ENCODE data around the gene GULP1. TPM values are rescaled to one million over a fixed set of nuclear protein-coding genes. Genes with fewer than 3 reads are reported as not detected.

Gene GULP1
- total and polyA plus RNA-seq, 10 of the 15 experiments (the other 5 are each of a cell fraction or from before 2014, with no cell fraction given) = 0.02 to 1.3 (median 0.15) TPM; not detected in 5

GRCh38 chr2:188599140-188599539 lies 307.5 kb downstream of the GULP1 start (continued):
- TF ChIP-seq SKIL (IDR thresholded peaks at IDR 0.05; ENCODE audit: low read depth, poor library complexity, severe bottlenecking) (no peak), E2F8 (IDR thresholded peaks at IDR 0.05; ENCODE audit: low read depth, partially characterized antibody) (no peak)

GRCh38 chr2:188600536-188601210 lies 309.0 kb downstream of the GULP1 start:
- ATAC-seq (no peak), DNase-seq (ENCODE audit: low read depth, low spot score) (no peak), FAIRE-seq (no peak)
- Histone ChIP-seq H3K27ac (ENCODE audit: control insufficient read depth, insufficient read depth) (no peak overlapping the region), H3K27me3 (replicated peaks in 1 of 2; ENCODE audit: control insufficient read depth in 2 of 2, insufficient read depth in 2 of 2, low read length in 1 of 2) (no peaks in the 10 kb centered on the region), H3K4me1 (ENCODE audit: control insufficient read depth, insufficient read depth, low read length) (no peaks in the 10 kb centered on the region), H3K9ac (ENCODE audit: control insufficient read depth, insufficient read depth, low read length) (no peak overlapping the region), H3K79me2 (ENCODE audit: control insufficient read depth, insufficient read depth, low read length) (no peaks in the 10 kb centered on the region), H3K4me3 (no peak overlapping the region), H3K9me3 (replicated peaks; ENCODE audit: control insufficient read depth, insufficient read depth, low read length) (no peaks in the 10 kb centered on the region), H3K36me3 (ENCODE audit: control insufficient read depth in 2 of 2, insufficient read depth in 2 of 2, low read length in 1 of 2) (no peaks in the 10 kb centered on the region), H2AFZ (ENCODE audit: control insufficient read depth, low read depth, low read length) (no peak overlapping the region), H3K4me2 (ENCODE audit: control insufficient read depth, insufficient read depth) (no peak overlapping the region), H4K20me1 (ENCODE audit: control insufficient read depth, insufficient read depth) (no peaks in the 10 kb centered on the region)
- RAD21 ChIA-PET (ENCODE audit: unreplicated experiment) = no interaction called here
- SMC1A ChIA-PET (ENCODE audit: uncharacterized antibody, unreplicated experiment) = no interaction called here
- POLR2A ChIA-PET = no interaction called here
- no TSS peak for BruUV-seq (replicated peaks)
- in situ Hi-C loops (cut with MboI) (no loop called here), intact Hi-C loops (cut with micrococcal nuclease; ENCODE audit: unreplicated experiment) (no loop called here)
- 7% methylated on average over 5 of the region's 5 CpGs for WGBS (ENCODE audit: insufficient coverage, insufficient replicate concordance, low lambda C conversion rate, missing lambda C conversion rate)
- CTCF ChIA-PET = no interaction called here
- TF ChIP-seq TCF7 (IDR thresholded peaks at IDR 0.05; ENCODE audit: borderline replicate concordance) (no peak), E2F8 (IDR thresholded peaks at IDR 0.05; ENCODE audit: low read depth, partially characterized antibody) (no peak), RBBP5 (conservative IDR thresholded peaks at IDR 0.05) (no peak), SPI1 (IDR thresholded peaks at IDR 0.05; ENCODE audit: borderline replicate concordance, insufficient read depth, low read depth, low read length) (no peak), KDM1A (IDR thresholded peaks at IDR 0.05; ENCODE audit: borderline replicate concordance) (no peak), IRF5 (IDR thresholded peaks at IDR 0.05; ENCODE audit: borderline replicate concordance) (no peak)
